Measurements from ENCODE around the gene WSCD1.

The WSCD1 gene

DNA sequence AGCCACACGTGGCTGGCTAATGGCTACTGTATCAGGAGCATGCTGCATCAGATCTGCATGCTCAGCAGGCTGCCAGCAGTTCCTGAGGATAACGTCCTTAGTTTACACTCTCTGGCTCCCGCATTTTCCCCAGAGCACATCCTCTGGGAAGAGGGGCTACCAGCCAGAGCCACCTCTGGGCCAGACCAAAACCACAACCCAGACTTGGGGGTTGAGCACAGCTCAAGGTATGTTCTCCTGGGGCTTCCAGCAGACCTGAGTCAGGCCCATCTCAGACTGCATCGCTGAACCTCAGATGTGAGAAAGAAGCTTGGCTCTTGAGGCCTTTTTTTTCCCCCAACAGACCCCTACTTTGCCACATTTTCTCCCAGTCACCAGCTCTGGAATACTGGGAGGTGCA is 23.7 kb upstream of the WSCD1 start:
- H3K4me3 ChIP-seq (ENCODE audit: low read depth, low read length), result no peak overlapping the region
- DNase-seq (ENCODE audit: low read depth), result no peak
- TF ChIP-seq, protein P1, sequence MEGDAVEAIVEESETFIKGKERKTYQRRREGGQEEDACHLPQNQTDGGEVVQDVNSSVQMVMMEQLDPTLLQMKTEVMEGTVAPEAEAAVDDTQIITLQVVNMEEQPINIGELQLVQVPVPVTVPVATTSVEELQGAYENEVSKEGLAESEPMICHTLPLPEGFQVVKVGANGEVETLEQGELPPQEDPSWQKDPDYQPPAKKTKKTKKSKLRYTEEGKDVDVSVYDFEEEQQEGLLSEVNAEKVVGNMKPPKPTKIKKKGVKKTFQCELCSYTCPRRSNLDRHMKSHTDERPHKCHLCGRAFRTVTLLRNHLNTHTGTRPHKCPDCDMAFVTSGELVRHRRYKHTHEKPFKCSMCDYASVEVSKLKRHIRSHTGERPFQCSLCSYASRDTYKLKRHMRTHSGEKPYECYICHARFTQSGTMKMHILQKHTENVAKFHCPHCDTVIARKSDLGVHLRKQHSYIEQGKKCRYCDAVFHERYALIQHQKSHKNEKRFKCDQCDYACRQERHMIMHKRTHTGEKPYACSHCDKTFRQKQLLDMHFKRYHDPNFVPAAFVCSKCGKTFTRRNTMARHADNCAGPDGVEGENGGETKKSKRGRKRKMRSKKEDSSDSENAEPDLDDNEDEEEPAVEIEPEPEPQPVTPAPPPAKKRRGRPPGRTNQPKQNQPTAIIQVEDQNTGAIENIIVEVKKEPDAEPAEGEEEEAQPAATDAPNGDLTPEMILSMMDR (conservative IDR thresholded peaks at IDR 0.05; ENCODE audit: low read depth, low read length), result no peak

DNA sequence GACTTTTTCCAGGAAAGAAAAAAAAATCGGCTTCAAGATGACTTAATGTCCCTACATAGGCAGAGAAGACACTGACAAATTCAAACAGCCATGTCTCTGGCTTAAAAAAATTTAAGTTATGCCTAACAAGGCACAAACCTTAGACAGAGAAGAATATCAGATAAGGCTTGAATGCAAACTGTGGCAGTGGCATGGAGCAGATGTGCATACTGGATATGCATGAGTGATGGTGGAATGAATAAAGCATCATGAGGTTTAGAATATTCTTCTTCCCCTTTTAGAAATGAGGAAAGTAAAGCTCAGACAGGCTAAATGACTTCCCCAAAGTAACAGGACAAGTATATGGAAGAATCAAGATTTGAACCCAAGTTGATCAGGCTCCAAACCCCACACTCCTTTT is 23.2 kb upstream of the WSCD1 start:
- no peak for DNase-seq (ENCODE audit: low read depth)
- H3K4me3 ChIP-seq (ENCODE audit: low read depth, low read length), result no peak overlapping the region
- TF ChIP-seq, protein P1 (conservative IDR thresholded peaks at IDR 0.05; ENCODE audit: low read depth, low read length), result no peak

DNA sequence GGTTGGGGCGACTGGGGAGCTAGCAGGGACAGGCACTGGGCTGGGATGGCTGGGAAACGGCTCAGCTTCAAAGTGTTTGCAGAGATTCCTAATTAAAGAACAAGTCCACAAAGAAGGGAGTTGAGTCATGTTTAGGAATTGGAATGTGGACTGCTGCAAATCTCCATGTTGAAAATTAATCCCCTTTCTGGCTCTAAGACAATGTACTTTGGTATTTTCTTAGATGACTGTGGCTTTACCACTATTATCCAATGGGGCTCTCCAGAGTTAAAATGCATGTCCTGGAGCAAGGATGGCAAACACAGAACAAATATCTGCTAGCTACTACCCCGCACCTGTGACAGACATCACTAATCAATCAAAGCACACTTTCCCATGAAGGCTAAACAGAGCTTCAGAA is 22.2 kb upstream of the WSCD1 start:
- no peak for DNase-seq (ENCODE audit: low read depth)
- TF ChIP-seq, protein P1 (conservative IDR thresholded peaks at IDR 0.05; ENCODE audit: low read depth, low read length), result no peak
- H3K4me3 ChIP-seq (ENCODE audit: low read depth, low read length), result no peak overlapping the region

DNA sequence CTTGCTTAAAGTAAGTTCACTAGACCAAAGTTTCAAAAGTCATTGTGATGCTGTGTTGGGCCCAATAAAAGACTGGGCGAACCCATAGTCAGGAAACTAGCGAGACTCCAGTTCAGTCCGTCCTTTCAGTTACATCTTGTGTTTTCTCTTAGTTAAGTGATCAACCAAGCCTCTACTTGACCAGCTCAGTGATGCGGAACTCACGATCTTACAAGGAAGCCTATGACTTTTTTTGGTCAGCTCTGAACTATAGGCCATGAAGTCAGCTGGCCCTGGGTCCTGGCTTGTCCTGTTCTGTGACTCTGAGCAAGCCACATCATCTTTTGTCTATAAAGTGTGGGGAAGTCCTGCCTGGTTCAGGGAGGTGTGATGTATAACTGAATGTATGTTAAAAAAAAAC is 21.7 kb upstream of the WSCD1 start:
- TF ChIP-seq, protein P1 (conservative IDR thresholded peaks at IDR 0.05; ENCODE audit: low read depth, low read length), result no peak
- H3K4me3 ChIP-seq (ENCODE audit: low read depth, low read length), result no peak overlapping the region
- DNase-seq (ENCODE audit: low read depth), result no peak

DNA sequence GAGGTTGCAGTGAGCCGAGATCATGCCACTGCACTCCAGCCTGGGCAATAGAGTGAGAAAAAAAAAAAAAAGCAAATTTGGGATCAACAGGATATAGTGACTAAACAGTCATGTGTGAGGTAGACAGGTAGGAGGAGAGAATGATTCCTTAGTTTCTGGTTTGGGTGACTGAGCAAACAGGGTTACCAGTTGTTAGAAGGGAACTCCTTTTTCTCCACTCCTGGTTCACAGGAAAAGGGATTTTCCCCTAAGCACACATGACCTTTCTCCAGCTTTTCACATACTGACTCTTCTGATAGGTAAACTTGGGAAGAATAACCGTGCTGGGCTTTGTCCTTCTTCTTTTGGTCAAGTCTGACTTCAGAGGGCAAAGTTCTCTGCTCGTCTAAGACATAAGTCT is 17.3 kb upstream of the WSCD1 start:
- DNase-seq (ENCODE audit: low read depth), result no peak
- TF ChIP-seq, protein P1 (conservative IDR thresholded peaks at IDR 0.05; ENCODE audit: low read depth, low read length), result no peak

DNA sequence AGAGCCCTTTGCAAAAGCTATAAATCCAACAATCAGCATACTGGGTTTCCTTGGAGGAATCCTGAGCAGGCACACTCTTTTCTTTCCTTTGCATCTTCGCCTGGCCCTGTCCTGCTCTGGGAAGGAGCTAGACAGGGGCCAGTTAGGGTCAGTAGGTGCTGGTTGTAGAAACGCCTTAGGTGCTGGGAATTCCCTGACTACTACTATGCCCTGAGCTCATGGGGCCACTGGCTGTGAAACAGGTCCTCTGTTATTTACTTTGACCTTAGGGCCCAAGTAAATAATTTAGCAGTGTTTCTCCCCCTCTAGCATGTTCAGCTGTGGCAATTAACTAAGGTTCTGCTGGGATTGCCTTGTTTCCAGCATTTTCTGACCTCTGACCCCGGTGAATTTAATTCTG is 15.8 kb upstream of the WSCD1 start:
- no peak overlapping the region for H3K4me3 ChIP-seq (ENCODE audit: low read depth, low read length)
- no peak for DNase-seq (ENCODE audit: low read depth)
- TF ChIP-seq, protein P1 (conservative IDR thresholded peaks at IDR 0.05; ENCODE audit: low read depth, low read length), result no peak

More for the DNA sequence above, 17.3 kb upstream of the WSCD1 start:
- no peak overlapping the region for H3K4me3 ChIP-seq (ENCODE audit: low read depth, low read length)

DNA sequence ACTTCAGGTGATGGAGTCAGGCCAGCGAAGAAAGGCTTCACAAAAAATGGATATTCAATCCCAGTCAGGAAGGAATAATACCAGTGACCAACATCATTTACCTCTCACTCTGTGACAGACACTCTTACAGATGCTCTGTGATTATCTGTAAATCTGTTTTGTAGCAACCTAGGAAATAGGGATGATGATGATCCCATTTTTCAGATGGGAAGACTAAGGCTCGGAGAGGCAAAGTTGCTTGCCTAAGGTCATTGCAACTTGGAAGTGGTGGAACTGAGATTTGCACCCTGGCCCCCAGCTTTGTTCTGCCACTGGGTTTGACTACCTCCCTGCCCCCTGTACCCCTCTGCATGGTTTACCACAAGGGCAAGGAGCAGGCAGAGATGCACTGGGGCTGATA is 14.1 kb upstream of the WSCD1 start:
- TF ChIP-seq, protein P1 (conservative IDR thresholded peaks at IDR 0.05; ENCODE audit: low read depth, low read length), result no peak

More for the DNA sequence above, 14.1 kb upstream of the WSCD1 start:
- H3K4me3 ChIP-seq (ENCODE audit: low read depth, low read length), result no peak overlapping the region
- DNase-seq (ENCODE audit: low read depth), result no peak
